GM18867 (cell line): Measurements from ENCODE around the gene BARX1.
"Not testable (repeated sequence)": the region's sequence is repeated elsewhere in the genome, so short reads cannot be mapped to it uniquely, and the experiment has no call there.

Experiments used
- ATAC-seq: cut with Tn5 transposase; IDR thresholded peaks from one replicate; pipeline ENCODE4 v1.9.1; 2021; ENCODE audit warnings: mild to moderate bottlenecking, moderate library complexity; ENCODE audit not compliant: unreplicated experiment

The BARX1 gene, protein sequence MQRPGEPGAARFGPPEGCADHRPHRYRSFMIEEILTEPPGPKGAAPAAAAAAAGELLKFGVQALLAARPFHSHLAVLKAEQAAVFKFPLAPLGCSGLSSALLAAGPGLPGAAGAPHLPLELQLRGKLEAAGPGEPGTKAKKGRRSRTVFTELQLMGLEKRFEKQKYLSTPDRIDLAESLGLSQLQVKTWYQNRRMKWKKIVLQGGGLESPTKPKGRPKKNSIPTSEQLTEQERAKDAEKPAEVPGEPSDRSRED

DNA sequence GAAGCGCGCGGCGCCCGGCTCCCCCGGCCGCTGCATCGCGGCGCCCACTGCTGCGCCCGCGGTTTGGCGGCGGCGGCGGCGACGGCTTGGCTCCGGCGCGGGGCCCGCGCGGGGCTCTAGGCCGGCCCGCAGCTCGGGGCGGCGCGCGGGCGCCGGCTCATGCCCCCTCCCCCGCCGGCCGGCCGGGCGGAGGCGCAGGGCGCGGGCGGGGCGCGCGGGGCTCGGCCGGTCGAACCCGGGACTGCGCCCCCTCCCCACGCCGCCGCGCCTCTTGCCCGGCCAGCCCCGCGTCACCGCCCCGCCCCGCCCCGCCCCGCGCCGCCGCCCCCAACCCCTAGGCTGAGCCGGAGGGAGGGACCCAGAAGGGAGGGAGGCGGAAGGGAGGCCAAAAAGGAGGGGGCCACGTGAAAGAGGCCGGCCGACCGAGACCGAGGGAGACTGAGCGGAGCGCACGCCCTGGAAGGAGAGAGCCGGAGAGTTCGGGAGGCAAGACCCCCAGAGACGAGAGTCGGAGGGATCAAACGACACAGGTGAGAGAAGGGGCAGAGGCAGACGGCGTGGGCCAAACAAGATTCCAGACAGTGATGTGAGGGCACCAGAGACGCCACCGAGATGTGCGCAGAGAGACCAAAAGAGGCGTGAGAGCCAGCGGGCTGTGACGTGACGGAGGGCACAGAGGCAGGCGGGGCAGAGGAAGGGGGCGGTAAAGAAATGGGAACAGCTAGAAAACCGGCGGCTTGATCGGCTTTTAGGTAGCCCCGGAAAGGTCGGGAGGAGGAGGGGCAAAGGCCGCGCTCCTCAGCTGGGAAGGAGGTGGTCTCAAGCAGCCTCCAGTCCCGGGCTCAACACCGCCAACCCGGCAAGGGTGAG is at the start of gene BARX1:
TSS of gene BARX1 (minus strand) at position 245 of the 870 bp plus-strand sequence. CDS start at position 36, 209 bp downstream.
- no peak for ATAC-seq

DNA sequence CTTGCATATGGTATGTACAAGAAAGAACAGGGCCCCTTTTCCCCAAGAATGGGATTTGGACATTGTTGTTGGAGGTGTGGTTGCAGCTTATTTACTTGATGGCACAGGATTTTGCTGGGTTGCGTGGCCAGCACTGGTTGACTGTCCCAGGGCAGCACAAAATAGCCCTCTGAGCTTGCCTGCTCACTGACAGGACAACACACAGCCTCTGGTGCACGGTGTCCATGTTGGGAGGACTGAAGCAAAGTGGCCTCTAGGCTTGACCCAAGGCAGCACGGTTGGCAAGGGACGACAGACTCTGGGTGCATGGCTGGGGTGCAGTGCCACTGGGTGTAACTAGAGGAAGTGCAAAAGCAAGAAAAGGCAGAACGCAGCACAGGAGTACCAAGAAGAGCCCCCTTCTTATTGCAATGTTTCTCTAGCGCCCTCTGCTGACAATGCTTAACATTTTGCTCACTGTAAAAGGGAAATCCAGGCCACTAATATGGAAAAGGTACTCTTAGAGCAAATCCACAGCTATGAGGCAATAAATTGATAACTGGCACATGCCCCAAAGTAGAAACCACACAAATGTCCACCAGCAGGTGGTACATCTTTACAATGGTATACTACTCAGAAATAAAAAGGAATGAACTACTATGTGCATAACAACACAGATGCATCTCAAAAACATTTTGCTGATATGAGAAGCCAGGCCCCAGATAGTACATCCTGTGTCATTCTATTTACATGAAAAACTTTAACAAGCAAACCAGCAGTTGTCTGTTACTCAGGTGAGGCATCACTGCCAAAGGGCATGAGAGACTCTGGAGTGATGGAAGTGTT is 47.4 kb upstream of the BARX1 start:
- no peak for ATAC-seq

DNA sequence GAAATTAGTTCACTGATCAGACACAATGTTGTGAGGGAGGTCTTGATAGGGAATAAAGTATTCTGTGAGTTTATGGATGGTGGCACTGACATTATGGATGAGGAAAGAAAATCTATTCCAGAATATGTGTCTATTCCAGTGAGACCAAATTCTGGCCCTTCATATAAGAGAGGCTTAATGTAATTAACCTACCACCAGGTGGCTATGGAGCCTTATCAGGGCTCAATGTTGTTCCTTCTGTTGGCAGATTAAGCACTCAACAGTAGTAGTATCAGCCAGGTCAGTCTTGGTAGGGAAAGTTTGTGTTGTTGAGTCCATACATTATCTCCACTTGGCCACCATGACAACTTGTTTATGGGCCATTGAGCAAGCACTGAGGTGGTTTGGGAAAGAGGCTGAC is 41.7 kb upstream of the BARX1 start:
- no peak for ATAC-seq

DNA sequence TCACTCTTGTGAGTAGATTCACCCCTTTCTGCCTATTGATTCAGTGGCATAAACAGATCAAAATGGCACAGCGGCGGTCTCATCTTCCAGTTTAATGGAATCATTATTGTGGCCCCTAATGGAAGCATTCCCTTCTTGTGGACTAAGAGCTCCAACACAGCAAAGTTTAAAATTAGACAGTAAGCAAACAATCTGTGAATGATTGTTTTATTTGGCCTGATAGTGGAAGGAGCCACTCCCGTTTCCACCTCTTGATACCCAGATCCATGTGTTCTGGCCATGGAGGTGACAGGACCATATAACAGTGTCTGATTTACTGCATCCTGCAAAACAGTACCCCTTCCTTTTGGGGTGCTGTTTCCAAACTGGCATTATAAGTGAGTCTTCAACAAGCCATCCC is 41.2 kb upstream of the BARX1 start:
- ATAC-seq, result no peak

DNA sequence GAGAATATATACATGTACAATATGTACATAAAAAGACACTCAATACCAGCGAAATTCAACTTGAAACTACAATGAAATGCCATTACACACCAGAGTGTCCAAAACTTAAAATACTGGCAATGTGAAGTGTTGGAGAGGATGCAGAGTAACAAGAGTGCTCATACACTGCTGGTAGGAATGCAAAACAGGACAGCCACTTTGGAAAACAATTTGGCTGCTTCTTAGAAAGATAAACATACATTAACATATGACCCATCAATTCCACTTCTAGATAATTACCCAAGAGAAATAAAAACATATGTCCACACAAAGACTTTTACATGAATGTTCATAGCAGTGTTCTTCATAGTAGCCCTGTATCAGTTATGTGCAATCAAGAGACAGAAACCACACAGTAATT is 39.4 kb upstream of the BARX1 start:
- ATAC-seq, result no peak

DNA sequence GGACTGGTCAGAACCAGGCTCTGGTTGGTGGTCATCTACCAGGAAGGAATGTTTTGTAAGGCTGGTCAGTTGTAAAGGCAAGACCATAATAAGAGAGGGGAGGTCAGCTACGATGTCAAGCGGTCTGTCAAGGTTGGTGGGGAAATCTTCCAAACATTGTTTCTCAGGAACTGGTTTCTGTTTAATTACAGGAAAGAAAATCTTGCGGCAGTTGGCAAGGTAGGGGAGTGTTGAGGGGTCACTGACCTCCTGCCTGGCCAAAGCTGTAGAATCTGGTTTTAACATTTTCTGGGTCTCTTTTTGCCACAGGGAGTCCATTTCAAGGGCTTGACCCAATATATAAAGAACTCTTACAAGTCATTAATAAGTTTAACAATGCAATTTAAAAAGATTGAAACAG is 39.0 kb upstream of the BARX1 start:
- ATAC-seq, result no peak

DNA sequence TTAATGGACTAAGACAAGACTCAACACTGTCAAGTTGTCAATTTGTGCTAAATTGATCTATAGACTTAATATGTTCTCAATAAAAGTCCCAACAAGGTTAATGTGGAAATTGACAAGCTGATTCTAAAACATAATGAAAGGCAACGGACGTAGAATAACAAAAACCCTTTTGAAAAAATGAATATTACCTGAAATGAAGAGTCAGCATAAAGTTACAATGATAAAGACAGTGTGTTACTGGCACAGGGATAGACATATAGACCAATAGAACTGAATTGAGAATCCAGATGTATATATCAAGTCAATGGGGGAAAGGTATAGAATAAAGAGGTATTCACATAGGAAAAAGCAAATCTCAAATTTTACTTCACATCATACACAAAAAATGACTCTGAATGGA is 37.7 kb upstream of the BARX1 start:
- no peak for ATAC-seq

DNA sequence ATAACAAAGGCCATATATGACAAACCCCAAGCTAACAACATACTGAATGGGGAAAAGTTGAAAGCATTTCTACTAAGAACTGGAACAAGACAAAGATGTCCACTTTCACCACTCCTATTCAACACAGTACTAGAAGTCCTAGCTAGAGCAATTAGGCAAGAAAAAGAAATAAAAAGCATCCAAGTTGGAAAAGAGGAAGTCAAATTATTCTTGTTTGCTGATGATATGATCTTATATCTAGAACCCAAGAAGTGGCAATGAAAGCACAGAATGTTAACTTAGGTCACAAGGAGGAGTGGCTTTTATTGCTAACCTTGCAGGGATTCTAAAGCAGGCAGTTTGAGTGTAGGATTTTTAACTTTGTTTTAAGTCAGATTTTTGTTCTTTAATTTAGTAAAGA is 35.3 kb upstream of the BARX1 start:
- ATAC-seq, result no peak

DNA sequence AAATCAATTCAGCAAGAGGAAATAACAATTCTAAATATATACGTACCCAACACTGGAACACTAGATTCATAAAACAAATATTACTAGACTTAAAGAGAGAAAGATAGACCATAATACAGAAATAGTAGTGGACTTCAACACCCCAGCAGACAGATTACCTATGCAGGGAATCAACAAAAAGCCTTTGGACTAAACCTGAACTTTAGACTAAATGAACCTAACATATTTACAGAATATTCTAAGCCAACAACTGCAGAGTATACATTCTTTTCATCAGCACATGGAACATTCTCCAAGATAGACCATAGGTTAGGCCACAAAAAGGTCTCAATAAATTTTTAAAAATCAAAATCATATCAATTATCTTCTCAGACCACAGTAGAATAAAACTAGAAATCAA is 32.9 kb upstream of the BARX1 start:
- ATAC-seq, result no peak

DNA sequence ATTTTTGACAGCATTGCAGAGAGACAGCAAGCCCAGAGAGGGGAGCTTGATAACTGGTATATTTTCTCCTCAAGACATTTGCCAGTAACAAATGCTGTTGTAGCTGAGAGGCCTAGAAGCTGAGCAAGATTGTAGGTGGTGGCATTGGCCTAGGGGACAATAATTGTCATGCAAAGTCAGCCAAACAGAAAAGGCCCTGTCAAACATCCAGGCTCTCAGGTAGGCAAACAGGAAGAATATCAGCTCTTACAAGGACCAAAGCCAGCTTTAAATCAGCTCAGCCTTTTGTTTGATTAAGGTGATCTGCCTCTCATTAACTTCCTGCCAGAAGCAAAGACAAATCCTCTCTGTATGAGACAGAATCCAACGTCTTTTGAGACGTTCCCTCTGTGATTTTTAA is 29.7 kb upstream of the BARX1 start:
- no peak for ATAC-seq

DNA sequence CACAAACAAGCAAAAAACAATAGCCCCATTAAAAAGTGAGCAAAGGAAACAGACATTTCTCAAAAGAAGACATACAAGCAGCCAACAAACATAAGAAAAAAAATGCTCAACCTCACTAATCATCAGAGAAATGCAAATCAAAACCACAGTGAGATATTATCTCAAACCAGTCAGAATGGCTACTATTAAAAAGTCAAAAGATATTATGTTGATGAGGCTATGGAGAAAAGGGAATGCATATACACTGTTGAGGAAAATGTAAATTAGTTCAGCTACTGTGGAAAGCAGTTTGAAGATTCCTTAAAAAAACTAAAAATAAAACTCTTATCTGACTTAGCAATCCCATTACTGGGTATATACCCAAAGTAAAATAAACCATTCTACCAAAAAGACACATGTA is 28.7 kb upstream of the BARX1 start:
- ATAC-seq, result no peak

DNA sequence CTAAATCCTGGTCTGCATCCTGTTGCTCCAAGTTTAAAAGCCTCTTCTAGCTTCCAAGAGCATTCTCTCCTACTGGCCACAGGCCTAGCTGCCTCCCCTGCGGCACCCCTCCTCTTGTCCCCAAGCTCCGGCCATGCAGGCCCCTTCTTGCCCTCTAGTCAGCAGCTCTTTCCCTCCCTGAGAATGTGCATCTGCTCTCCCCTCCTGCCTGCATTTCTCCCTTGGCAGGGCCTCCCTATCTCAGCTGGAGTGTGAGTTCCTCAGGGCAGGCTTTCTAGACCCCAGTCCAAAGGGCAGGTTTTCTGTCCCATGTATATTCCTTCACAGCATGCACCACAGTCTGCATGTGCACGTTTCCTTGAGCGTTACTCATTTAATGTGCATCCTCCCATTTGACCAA is 24.6 kb upstream of the BARX1 start:
- ATAC-seq, result no peak

DNA sequence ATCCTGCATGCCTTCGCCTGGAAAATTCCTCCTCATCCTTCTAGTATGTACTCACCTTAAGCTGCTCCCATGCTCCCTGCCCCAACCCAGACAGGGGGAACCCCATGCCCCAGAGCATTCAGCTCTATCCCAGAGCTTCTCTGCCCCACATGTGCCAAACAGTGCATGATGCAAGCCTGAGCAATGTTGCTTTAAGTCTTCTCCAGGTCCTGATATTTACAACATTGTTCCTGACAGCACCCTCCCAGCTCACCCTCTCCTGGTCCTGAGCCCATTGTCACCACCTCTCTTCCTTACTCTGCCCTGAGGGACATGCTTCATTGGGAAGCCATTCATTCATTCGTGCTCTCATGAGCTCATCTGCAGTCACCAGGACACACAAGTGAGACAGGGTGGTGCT is 23.4 kb upstream of the BARX1 start:
- no peak for ATAC-seq

DNA sequence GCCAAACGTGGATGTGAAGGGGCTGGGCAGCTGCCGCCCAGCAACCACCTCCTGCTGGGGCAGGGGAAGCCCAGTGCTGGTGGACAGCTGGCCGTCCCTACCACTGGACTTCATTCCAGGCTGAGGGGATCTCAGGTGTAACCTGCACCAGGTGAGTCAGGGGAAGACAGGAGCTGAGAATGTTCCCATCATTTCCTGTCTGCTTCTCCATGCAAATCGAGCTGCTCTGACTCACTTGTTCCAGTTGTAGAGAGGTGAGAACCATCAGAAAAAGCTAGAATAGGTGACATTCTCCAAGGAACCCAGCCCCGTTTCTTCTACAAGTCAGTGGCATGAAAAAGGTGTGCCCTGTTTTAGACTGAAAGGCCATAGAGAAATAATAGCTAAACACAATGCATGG is 21.8 kb upstream of the BARX1 start:
- ATAC-seq, result no peak

DNA sequence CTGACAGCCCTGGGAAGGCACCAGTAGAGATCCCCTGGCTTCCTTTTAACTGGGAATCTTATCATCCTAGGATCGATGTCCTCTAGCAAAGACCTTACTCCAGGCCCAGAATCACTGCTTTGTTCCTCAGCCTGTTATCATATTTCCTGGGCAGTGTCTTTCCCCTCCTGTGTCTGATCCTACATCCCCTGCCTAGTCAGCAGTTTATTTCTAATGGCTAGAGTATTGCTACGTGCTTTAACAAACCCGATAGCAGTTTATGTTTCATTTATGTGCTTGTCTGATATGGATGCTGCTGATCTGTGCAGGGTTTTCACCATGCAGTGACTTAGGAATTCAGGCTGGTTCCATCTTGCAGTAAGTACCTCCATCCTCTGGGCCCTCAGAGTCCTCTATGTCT is 20.9 kb upstream of the BARX1 start:
- ATAC-seq, result no peak

DNA sequence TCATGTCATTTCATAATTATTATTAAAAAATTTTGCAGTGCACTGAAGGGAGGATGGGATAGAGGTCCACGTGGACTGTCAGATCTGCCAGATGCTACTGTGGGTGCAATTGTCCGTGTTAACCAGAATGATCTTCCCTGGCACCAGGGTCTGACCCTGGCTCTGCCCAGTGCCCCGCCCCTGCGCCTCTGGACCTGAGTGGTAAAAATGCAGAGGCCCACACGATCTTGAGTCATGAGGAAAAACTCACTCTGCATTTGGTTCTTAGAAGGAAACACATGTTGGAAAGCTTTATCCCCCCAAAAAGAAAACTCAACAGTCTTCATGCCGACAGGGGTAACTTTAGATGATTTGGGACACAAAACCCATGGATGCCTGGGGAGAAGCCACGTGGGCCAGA is 20.1 kb upstream of the BARX1 start:
- no peak for ATAC-seq

DNA sequence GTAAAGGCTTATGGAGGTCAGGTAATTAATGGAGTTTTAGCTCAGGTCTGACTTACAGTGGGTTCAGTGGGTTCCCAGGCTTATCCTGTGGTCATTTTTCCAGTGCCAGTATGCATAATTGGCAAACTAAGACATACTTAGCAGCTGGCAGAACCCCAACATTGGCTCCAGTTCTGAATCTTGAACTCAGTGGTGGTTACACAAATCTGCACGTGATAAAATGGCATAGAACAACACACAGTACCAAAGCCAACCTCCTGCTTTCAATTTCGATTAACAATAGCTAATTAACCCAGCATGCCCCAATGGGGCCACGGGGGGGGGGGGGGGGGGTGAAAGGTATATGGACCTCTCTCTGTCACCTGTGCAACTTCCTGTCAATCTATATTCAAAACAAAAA is 19.0 kb upstream of the BARX1 start:
- ATAC-seq, result no peak

DNA sequence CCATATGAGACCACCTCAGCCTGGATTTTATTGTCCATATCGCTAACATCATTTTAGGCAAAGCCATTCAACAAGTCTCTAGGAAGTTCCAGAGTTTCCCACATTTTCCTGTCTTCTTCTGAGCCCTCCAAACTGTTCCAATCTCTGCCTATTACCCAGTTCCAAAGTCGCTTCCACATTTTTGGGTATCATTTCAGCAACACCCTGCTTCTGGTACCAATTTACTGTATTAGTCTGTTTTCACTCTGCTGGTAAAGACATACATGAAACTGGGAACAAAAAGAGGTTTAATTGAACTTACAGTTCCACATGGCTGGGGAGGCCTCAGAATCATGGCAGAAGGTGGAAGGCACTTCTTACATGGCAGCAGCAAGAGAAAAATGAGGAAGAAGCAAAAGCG is 17.5 kb upstream of the BARX1 start:
- ATAC-seq, result not testable (repeated sequence)

DNA sequence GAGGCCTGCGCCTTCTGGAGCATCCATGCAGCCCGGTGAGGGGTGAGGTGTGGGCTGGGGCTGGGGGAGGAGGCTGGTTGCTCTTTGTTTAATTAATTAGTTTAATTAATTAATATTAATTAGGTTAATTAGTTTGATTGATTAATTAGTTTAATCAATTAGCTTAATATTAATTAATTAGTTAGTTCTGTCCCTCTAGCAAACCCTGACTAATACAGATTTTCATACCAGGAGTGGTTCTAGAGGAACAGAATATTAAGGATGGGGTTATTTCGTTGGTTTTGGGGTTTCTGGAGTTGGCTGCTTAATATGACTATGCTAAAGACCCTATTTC is 14.1 kb upstream of the BARX1 start:
- no peak for ATAC-seq

DNA sequence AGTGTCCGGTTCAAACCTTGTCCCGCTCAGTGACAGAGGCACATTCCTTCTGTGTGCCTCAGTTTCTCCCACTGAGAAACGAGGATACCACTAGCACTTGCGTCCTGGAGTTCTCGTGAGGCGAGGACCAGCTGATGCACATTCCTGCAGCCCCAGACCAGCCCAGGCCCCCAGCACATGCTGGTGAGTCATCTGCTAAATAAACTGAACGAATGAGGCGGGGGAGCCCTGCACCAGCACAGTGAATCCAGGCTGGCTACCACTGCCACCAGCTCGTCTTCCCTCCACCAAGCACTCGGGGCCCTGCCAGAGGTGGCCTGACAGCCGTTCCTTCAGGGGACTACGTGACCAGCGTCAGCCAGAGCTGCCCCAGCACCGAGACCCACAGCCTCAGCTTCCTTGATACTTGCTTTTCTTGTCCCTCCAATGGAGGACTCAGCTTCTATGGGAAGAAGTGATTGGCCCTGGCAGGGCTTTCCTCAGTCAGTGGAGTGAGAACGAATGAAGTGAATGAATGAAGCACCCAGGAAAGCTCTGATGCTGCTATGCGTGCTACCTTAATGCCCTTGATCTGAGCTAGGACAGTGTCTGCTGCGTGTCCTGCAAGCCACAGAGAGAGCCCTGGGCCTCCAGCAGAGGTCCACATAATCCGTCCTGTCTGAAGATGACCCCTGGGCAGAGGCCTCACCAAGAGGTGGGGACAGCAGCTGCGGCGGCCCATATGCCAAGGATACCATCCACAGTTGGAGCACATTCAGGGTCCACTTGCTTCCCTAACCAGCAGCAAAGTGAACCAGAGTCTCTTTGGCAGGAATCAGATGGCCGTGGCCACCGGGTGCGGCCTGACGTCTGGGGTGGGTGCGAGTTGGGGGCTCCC is 13.5 kb upstream of the BARX1 start:
- no peak for ATAC-seq
